DND-41 (cell line): ENCODE data around the gene ATP6V1G1.

Experiments
- CTCF ChIP-seq: IDR thresholded peaks from 2 replicates; pipeline ENCODE4 v1.5.1; 2012; ENCODE audit warnings: borderline replicate concordance, low read length, moderate library complexity, mild to moderate bottlenecking; ENCODE audit not compliant: poor library complexity, severe bottlenecking; ENCODE audit errors: extremely low read depth
- EZH2 ChIP-seq: IDR thresholded peaks from 3 replicates; pipeline ENCODE4 v1.6.1; 2012; ENCODE audit warnings: borderline replicate concordance, low read depth, mild to moderate bottlenecking, moderate library complexity, low read length, inconsistent platforms; ENCODE audit not compliant: severe bottlenecking

DNA sequence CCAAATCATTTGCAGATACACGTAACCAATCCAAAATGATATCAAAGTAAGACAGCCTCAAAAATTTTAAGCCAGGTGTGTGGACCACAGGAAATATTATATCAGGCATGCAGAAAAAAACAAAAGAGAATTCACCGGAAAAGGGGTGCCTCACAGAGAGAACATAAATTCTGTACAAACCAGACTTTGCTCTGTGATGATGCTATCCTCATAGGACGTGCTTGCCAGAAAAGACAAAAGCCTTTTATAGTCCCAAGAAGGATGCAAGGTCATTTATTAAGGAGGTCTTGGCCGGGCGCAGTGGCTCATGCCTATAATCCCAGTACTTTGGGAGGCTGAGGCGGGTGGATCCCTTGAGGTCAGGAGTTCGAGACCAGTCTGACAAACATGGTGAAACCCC is 16.8 kb upstream of the ATP6V1G1 start:
- TF ChIP-seq CTCF (no peak), EZH2 (no peak)
